Measurements from ENCODE around the gene SPAG16. TPM values are rescaled to one million over a fixed set of nuclear protein-coding genes. Genes with fewer than 3 reads are reported as not detected.

The SPAG16 gene
- total and polyA plus RNA-seq, 2 donors, result 17.7 to 104 TPM

GRCh38 chr2:213455316-213456008, 171.2 kb downstream of the SPAG16 start:
- Histone ChIP-seq H3K36me3 (ENCODE audit: insufficient read depth) (no peaks in the 10 kb centered on the region), H3K4me1 (ENCODE audit: insufficient read depth) (no peaks in the 10 kb centered on the region), H3K27ac (ENCODE audit: low read depth) (no peak overlapping the region), H3K4me3 (ENCODE audit: low read depth, low read length) (no peak overlapping the region)
- no peak for DNase-seq (ENCODE audit: extremely low spot score)
- WGBS, result 61% methylated on average over 5 of the region's 5 CpGs

DNA sequence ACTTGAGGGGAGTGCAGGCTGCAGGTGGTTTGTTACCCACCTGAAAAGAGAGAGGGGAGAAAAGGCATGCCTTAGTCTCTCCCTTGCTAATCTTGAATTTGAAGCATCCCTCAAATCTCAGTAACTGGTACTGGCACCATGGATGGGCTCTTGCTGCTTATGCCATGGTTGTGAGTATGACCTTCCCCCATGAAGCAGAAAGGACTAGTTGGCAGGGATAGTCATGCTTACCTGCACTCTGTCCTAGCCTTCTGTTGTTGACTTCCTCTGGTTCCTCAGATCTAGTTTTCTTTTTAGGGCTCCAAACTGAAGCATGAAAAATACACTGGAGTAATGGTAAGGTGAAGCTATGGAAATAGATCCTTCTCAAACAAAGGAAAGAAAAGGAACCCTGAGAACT, 191.2 kb downstream of the SPAG16 start:
- no peaks in the 10 kb centered on the region for H3K36me3 ChIP-seq (ENCODE audit: insufficient read depth)
- no peak for DNase-seq (ENCODE audit: extremely low spot score)

DNA sequence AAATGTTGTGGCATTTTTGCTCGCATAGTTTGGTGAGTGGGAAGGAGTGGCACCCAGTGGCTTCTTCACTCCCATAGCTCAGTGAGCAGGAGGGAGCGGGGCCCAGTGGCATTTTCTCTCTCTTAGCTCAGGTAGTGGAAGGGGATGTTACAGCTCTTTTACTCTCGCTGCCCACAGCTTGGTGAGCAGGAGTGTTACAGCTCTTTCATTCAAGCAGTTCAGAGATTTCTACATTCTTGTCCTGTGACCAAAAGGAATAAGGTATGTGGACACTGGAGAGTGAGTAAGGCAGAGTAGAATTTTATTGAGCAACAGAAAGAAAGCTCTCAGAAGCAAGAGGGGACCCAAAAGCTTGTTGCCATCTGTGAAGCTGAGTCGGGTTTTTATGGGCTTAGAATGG, 192.4 kb downstream of the SPAG16 start:
- WGBS, result 76% methylated on average over 4 of the region's 4 CpGs
- no peaks in the 10 kb centered on the region for H3K36me3 ChIP-seq (ENCODE audit: insufficient read depth)
- no peaks in the 10 kb centered on the region for H3K4me1 ChIP-seq (ENCODE audit: insufficient read depth)

More for the DNA sequence above, 191.2 kb downstream of the SPAG16 start:
- H3K4me1 ChIP-seq (ENCODE audit: insufficient read depth), result no peaks in the 10 kb centered on the region
- H3K4me3 ChIP-seq (ENCODE audit: low read depth, low read length), result no peak overlapping the region
- H3K27ac ChIP-seq (ENCODE audit: low read depth), result no peak overlapping the region

DNA sequence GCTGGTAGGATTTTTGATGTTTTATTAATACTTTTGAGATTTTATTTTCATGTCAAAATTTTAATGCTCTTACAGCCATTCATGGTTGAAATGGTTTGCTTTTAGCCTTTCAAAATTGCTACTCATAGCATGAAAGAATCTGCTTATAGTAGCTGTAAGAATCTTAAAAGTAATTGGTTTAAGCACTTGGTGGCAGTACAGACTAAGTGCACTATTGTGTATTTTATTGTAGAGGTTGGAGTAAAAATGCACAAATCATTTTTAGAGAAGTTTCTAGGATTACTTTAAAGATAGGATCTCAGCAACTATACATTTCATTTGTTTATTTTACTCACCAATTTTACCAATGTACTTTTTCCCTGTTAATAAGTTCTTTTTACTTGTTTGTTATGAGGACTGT, 205.8 kb downstream of the SPAG16 start:
- no peak for DNase-seq (ENCODE audit: extremely low spot score)
- H3K4me1 ChIP-seq (ENCODE audit: insufficient read depth), result no peaks in the 10 kb centered on the region
- no peak overlapping the region for H3K4me3 ChIP-seq (ENCODE audit: low read depth, low read length)
- no peaks in the 10 kb centered on the region for H3K36me3 ChIP-seq (ENCODE audit: insufficient read depth)
- H3K27ac ChIP-seq (ENCODE audit: low read depth), result no peak overlapping the region

More for the DNA sequence above, 192.4 kb downstream of the SPAG16 start:
- Histone ChIP-seq H3K27ac (ENCODE audit: low read depth) (no peak overlapping the region), H3K4me3 (ENCODE audit: low read depth, low read length) (no peak overlapping the region)
- DNase-seq (ENCODE audit: extremely low spot score), result no peak

DNA sequence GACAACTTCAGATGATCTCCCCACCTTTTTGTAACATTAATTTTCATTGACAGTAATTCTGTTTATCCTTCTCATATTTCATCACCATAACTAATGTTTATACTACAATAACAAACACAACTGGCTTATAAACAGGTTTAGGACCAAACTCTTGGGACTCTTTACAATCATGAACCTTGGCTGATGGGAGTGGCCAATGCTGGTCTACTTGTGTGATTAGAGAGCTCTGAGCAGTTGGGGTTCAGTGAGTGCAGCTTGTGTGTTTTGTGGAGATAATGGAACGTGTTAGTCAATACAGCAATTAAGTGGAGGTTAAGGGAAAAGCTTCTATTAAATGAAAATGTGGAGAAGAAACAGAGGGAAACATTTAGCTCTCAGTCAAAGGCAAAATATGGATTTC, 207.1 kb downstream of the SPAG16 start:
- Histone ChIP-seq H3K4me1 (ENCODE audit: insufficient read depth) (no peaks in the 10 kb centered on the region), H3K4me3 (ENCODE audit: low read depth, low read length) (no peak overlapping the region), H3K27ac (ENCODE audit: low read depth) (no peak overlapping the region), H3K36me3 (ENCODE audit: insufficient read depth) (no peaks in the 10 kb centered on the region)
- WGBS, result 49% methylated on average over 1 of the region's 1 CpG
- DNase-seq (ENCODE audit: extremely low spot score), result no peak

DNA sequence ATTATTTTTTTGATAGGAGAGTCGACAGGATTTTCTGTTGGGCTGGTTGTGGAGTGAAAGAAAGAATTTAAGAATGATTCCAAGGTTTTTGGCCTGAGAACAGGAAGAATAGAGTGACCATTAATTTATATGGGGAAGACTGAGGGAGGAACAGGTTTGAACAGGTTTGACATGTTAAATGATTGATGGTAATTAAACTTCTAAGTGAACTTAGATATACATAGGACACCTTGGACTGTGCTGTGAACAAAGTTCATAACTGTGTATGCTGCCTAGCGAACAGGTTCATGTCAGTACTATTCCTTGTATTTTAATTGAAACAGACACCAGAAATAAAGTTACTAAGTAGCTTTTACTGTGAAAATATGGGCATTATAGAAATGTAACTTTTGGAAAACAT, 212.0 kb downstream of the SPAG16 start:
- WGBS, result 55% methylated on average over 2 of the region's 2 CpGs
- Histone ChIP-seq H3K4me3 (ENCODE audit: low read depth, low read length) (no peak overlapping the region), H3K27ac (ENCODE audit: low read depth) (no peak overlapping the region), H3K4me1 (ENCODE audit: insufficient read depth) (no peaks in the 10 kb centered on the region), H3K36me3 (ENCODE audit: insufficient read depth) (no peaks in the 10 kb centered on the region)
- DNase-seq (ENCODE audit: extremely low spot score), result no peak

- H3K27ac ChIP-seq (ENCODE audit: low read depth), result no peak overlapping the region
- WGBS, result 66% methylated on average over 1 of the region's 1 CpG
- DNase-seq (ENCODE audit: extremely low spot score), result no peak
- H3K4me1 ChIP-seq (ENCODE audit: insufficient read depth), result no peaks in the 10 kb centered on the region
- no peaks in the 10 kb centered on the region for H3K36me3 ChIP-seq (ENCODE audit: insufficient read depth)
- no peak overlapping the region for H3K4me3 ChIP-seq (ENCODE audit: low read depth, low read length)
These were observed 216.6 kb downstream of the SPAG16 start for GRCh38 chr2:213500881-213501280.

DNA sequence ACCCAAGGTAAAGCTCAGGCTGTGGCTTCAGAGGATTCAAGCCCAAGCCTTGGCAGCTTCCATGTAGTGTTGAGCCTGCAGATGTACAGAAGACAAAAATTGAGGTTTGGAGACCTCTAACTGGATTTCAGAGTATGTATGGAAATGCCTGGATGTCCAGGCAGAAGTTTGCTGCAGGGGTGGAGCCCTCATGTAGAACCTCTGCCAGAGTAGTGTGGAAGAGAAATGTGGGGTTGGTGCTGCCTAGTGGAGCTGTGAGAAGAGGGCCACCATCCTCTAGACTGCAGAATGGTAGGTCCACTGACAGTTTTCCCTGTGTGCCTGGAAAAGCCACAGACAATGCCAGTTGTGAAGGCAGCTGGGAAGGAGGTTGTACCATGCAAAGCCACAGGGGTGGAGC, 239.9 kb downstream of the SPAG16 start:
- Histone ChIP-seq H3K4me1 (ENCODE audit: insufficient read depth) (no peaks in the 10 kb centered on the region), H3K27ac (ENCODE audit: low read depth) (no peak overlapping the region), H3K4me3 (ENCODE audit: low read depth, low read length) (no peak overlapping the region), H3K36me3 (ENCODE audit: insufficient read depth) (no peaks in the 10 kb centered on the region)
- no peak for DNase-seq (ENCODE audit: extremely low spot score)

- 79% methylated on average over 1 of the region's 1 CpG for WGBS
- no peak for DNase-seq (ENCODE audit: extremely low spot score)
- Histone ChIP-seq H3K4me1 (ENCODE audit: insufficient read depth) (no peaks in the 10 kb centered on the region), H3K4me3 (ENCODE audit: low read depth, low read length) (no peak overlapping the region), H3K36me3 (ENCODE audit: insufficient read depth) (no peaks in the 10 kb centered on the region), H3K27ac (ENCODE audit: low read depth) (no peak overlapping the region)
These were observed 253.3 kb downstream of the SPAG16 start for GRCh38 chr2:213537579-213537978.

GRCh38 chr2:213544940-213545339, 260.7 kb downstream of the SPAG16 start:
- no peak for DNase-seq (ENCODE audit: extremely low spot score)
- Histone ChIP-seq H3K4me3 (ENCODE audit: low read depth, low read length) (no peak overlapping the region), H3K4me1 (ENCODE audit: insufficient read depth) (no peaks in the 10 kb centered on the region), H3K27ac (ENCODE audit: low read depth) (no peak overlapping the region), H3K36me3 (ENCODE audit: insufficient read depth) (no peaks in the 10 kb centered on the region)
- WGBS, result 66% methylated on average over 1 of the region's 1 CpG

DNA sequence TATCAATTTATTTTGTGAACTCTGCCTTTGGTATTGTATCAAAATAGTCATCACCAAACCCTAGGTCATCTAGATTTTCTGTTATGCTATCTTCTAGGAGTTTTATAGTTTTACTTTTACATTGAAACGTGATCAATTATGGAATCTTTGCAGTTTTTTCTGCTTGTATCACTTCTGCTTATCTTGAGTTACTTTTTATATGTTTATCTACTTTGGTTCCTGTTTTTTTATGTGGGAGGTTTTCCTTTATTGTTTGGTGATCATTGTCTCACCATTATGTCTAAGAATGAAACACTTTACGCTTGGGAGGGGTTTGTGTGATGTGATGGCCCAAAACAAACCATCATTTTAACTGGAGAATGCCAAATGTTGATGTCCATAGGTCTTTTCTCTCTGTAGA, 261.2 kb downstream of the SPAG16 start:
- Histone ChIP-seq H3K36me3 (ENCODE audit: insufficient read depth) (no peaks in the 10 kb centered on the region), H3K27ac (ENCODE audit: low read depth) (no peak overlapping the region), H3K4me3 (ENCODE audit: low read depth, low read length) (no peak overlapping the region), H3K4me1 (ENCODE audit: insufficient read depth) (no peaks in the 10 kb centered on the region)
- WGBS, result 33% methylated on average over 2 of the region's 2 CpGs
- DNase-seq (ENCODE audit: extremely low spot score), result no peak

DNA sequence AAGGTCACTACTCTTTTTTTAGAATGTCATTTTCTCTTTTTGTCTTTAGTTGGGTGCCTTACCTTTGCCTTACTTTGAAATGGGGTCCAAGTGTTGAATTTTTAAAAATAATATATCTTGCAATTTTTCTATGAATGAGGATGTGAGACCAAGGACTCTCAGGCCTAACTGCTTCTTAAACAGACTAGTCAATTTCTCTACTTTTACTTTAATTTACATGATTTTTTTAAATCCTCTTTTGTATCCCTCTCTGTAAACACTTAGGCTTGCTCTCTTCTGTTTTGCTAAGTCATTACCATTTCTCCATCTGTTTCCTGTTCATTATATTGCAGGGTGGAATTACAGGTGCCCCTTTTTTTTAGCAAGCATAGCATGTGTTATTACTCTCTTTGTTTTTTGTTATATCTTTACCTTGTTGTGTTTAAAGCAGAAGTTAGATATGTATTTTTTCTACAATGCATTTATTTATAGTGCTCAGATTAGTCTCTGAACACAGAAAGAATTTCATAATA, 261.8 kb downstream of the SPAG16 start:
- no peak for DNase-seq (ENCODE audit: extremely low spot score)
- Histone ChIP-seq H3K27ac (ENCODE audit: low read depth) (no peak overlapping the region), H3K36me3 (ENCODE audit: insufficient read depth) (no peaks in the 10 kb centered on the region), H3K4me1 (ENCODE audit: insufficient read depth) (no peaks in the 10 kb centered on the region), H3K4me3 (ENCODE audit: low read depth, low read length) (no peak overlapping the region)

GRCh38 chr2:213551526-213551925, 267.3 kb downstream of the SPAG16 start:
- no peaks in the 10 kb centered on the region for H3K36me3 ChIP-seq (ENCODE audit: insufficient read depth)
- WGBS, result 79% methylated on average over 1 of the region's 1 CpG
- H3K27ac ChIP-seq (ENCODE audit: low read depth), result no peak overlapping the region
- no peak for DNase-seq (ENCODE audit: extremely low spot score)
- no peaks in the 10 kb centered on the region for H3K4me1 ChIP-seq (ENCODE audit: insufficient read depth)
- H3K4me3 ChIP-seq (ENCODE audit: low read depth, low read length), result no peak overlapping the region

DNA sequence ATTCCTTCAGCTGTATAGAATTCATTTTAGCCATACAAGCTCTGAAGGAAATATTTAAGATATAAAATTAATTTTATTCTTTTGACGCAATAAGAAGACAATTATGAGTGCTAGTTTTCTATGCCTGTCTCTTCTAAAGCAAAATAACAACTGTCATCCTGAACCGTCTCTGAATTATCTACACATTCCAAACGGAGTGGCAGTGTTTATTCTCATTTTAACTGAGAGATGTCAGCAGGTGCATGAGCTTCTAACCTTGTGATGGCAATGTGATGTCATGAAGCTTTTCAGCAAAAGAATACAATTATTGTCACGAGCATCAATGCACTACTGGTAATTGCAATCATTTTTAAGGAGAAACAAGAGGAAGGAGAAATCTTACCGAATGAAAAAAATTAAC, 274.8 kb downstream of the SPAG16 start:
- Histone ChIP-seq H3K4me3 (ENCODE audit: low read depth, low read length) (no peak overlapping the region), H3K27ac (ENCODE audit: low read depth) (no peak overlapping the region), H3K4me1 (ENCODE audit: insufficient read depth) (no peaks in the 10 kb centered on the region), H3K36me3 (ENCODE audit: insufficient read depth) (no peaks in the 10 kb centered on the region)
- 65% methylated on average over 5 of the region's 5 CpGs for WGBS
- DNase-seq (ENCODE audit: extremely low spot score), result no peak

DNA sequence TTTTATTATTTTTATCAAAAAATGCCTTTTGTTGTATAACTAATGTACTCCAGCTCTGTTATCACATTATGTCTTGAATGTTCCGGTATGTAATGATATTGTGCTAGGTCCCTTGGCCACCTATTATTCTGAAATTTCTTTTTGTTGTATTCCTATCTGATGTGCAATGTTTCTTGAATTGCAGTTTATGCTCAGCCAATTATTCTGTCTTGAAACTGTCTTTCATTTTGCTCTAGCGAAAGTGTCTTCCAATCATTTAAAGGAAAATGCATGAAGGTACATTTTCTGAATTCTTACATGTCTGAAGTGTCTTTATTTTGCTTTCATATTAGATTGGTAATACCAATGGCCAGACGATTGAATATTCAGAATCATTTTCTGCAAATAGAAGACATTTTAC, 277.5 kb downstream of the SPAG16 start:
- H3K4me1 ChIP-seq (ENCODE audit: insufficient read depth), result no peaks in the 10 kb centered on the region
- H3K4me3 ChIP-seq (ENCODE audit: low read depth, low read length), result no peak overlapping the region
- H3K27ac ChIP-seq (ENCODE audit: low read depth), result no peak overlapping the region
- no peaks in the 10 kb centered on the region for H3K36me3 ChIP-seq (ENCODE audit: insufficient read depth)
- DNase-seq (ENCODE audit: extremely low spot score), result no peak
- 90% methylated on average over 3 of the region's 3 CpGs for WGBS
